Activated CD4-positive, alpha-beta T cell treated with anti-CD3 and anti-CD28 coated beads, Interleukin-2, amount 10 ng/mL, durations not matched to agents 7 days and 5 days (primary cell): ENCODE measurements around the gene JAK1. TPM values are rescaled to one million over a fixed set of nuclear protein-coding genes. Genes with fewer than 3 reads are reported as not detected.
A peak's percentile ranks its signal among the peaks of the same experiment; 100 is the strongest.

Experiments
- CTCF ChIA-PET: fragments of 350-600 bp; sonication (Branson Sonifier 250); formaldehyde crosslinking; loops from one replicate; lab custom pipeline; 2021; ENCODE audit warnings: antibody characterized with exemption; lab: Charles Lee
- POLR2A ChIA-PET: fragments of 350-600 bp; sonication (Branson Sonifier 250); formaldehyde crosslinking; loops from one replicate; lab custom pipeline; 2021; ENCODE audit warnings: antibody characterized with exemption; lab: Charles Lee
- DNase-seq: peaks from one replicate; pipeline ENCODE4 v3.0.0-alpha.2; 2020
- H3K27ac Mint-ChIP-seq: one replicate; pipeline ENCODE4 v1.8.0; 2021; ENCODE audit warnings: mild to moderate bottlenecking, moderate library complexity, mixed read lengths
- H3K27me3 Mint-ChIP-seq: one replicate; pipeline ENCODE4 v1.8.0; 2021; ENCODE audit warnings: mixed read lengths
- H3K36me3 Mint-ChIP-seq: one replicate; pipeline ENCODE4 v1.8.0; 2021; ENCODE audit warnings: low read depth, mixed read lengths
- H3K4me1 Mint-ChIP-seq: one replicate; pipeline ENCODE4 v1.8.0; 2021; ENCODE audit warnings: mixed read lengths
- H3K4me3 Mint-ChIP-seq: one replicate; pipeline ENCODE4 v1.8.0; 2021; ENCODE audit warnings: mild to moderate bottlenecking, moderate library complexity, mixed read lengths
- H3K9me3 Mint-ChIP-seq: one replicate; pipeline ENCODE4 v1.8.0; 2021; ENCODE audit warnings: mixed read lengths
- total RNA-seq, 2 experiments: library from RNA; stranded (reverse); gene quantifications; one replicate each; pipeline ENCODE4 v1.2.3, GENCODE V29; 2021

The JAK1 gene
- total RNA-seq, 2 experiments from 2014 or later: 198 to 212 TPM

DNA sequence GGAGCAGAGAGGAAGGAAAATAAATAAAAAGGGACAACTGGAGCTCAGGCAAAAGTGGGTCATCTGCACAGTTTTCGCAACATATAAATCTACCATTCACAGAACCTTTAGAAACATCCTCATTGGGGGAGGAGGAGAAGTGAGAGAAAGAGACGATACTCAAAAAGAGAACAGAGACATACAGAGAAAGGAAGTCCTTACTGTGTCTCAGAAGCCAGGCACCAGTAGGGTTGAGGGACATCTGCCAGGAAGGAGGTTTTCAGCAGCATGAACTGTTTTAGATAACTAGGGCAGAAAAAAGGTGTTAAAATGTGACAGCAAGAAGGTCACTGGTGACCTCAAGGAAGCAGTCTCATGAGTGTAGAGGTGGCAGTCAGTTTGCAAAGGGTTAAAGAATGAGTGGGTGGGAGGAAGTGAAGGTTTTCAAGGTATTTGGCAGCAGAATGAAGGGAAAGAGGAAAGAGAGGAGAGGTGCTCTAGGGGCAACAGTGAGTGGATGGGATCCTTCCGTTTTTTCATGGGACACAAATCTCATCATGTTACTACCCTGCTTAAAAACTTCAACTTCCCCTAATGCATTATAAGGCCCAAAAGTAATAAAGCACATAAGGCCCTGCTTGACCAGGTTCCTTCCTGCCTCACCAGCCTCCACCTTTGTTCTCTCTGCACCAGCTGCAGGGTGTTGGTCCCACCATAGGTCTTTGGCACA lies 9.5 kb downstream of the JAK1 start:
- Mint-ChIP-seq H3K27me3 (no peaks in the 10 kb centered on the region), H3K4me3 (no peak overlapping the region), H3K9me3 (no peaks in the 10 kb centered on the region), H3K27ac (no peak overlapping the region), H3K4me1 (peaks cover 59% of the 10 kb centered on the region), H3K36me3 (peaks cover 9% of the 10 kb centered on the region)
- ChIA-PET POLR2A (no interaction called here), CTCF (interaction anchor here (0.9 kb wide), 2 partner anchors 10 to 17 kb away, joined by 3 to 6 read pairs; no protein-coding TSS in a partner anchor)
- peak; percentile 38 for DNase-seq

DNA sequence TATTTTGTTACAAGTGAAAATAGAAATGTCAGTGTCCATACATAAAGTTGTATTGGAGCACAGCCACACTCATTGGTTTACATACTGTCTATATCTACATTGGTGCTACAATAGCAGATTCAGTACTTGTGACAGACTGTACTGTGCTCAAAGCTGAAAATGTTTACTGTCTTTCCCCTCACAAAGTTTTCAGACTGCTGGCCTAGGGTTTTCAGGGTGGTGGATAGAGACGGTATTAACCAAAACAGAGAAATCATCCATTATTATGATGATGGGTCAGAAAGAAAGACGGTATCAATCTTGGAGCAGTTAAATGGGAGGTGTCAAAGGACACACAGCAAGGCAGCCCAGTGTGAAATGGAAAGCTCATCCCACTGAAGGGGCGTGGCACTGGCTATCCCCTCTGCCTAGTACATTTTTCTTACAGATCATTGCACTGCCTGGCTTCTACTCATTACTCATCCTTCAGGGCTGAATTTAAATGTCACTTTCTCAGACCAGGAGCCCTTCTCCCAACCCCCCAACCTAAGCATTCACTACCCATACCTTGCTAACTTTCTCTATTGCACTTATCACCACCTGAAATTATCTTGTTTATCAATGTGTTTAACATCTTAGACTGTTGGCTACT lies 10.2 kb downstream of the JAK1 start:
- no peaks in the 10 kb centered on the region for H3K9me3 Mint-ChIP-seq
- H3K36me3 Mint-ChIP-seq: peaks cover 6% of the 10 kb centered on the region
- no peak overlapping the region for H3K27ac Mint-ChIP-seq
- H3K4me1 Mint-ChIP-seq: peaks cover 55% of the 10 kb centered on the region
- no peaks in the 10 kb centered on the region for H3K27me3 Mint-ChIP-seq
- ChIA-PET POLR2A (interaction anchor here (0.5 kb wide), 1 partner anchor 1318 kb away, joined by 3 read pairs; no protein-coding TSS in a partner anchor), CTCF (interaction anchor here (0.9 kb wide), 1 partner anchor 9 kb away, joined by 3 read pairs; no protein-coding TSS in a partner anchor)
- no peak overlapping the region for H3K4me3 Mint-ChIP-seq
- no peak for DNase-seq

DNA sequence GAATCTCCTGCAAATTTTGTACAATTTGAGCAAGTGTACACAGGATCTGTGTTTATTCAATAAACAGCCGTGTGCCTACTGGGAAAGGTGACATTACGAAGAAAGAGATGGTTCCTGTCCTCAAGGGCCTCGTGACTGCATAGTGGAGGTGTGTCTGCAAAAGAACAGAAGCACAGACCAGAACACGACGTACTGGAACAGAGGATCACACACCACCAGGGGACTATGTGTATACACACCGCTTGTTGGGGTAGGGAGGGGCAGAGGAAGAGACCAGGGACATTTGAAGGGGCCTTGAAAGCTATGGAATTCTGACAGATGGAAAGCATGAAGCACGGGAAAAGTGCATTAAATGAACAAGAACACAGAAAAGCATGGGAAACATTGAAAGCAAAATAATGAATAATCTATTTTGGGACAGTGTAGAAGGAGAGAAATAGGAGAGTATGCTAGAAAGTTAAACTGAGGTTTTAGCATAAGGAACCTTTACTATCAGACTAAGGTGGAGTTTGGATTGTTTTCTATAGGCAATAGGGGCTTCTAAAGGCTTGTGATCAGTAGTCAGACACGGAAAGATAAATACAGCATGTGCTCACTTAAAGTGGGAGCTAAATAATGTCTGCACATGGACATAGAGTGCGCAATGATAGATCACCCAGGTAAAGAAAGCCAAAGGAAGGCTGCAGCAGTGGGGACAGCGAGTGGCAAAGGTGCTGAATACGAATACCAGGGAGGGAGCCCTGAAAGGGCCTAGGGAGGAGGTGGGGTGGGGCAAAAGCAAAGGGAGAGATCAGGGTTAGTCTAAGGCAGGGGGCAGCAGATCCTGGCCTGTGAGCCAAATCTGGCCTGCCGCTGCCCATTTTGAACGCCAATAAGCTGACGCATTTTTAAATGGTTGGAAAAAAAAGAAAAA lies 11.0 kb downstream of the JAK1 start:
- H3K9me3 Mint-ChIP-seq: no peaks in the 10 kb centered on the region
- peaks cover 2% of the 10 kb centered on the region for H3K36me3 Mint-ChIP-seq
- peaks cover 54% of the 10 kb centered on the region for H3K4me1 Mint-ChIP-seq
- H3K4me3 Mint-ChIP-seq: no peak overlapping the region
- no peak overlapping the region for H3K27ac Mint-ChIP-seq
- POLR2A ChIA-PET: interaction anchor here (0.5 kb wide), 1 partner anchor 1319 kb away, joined by 3 read pairs; no protein-coding TSS in a partner anchor
- CTCF ChIA-PET: interaction anchor here (1.4 kb wide), 1 partner anchor 7 kb away, joined by 4 read pairs; no protein-coding TSS in a partner anchor
- no peak for DNase-seq
- H3K27me3 Mint-ChIP-seq: no peaks in the 10 kb centered on the region

DNA sequence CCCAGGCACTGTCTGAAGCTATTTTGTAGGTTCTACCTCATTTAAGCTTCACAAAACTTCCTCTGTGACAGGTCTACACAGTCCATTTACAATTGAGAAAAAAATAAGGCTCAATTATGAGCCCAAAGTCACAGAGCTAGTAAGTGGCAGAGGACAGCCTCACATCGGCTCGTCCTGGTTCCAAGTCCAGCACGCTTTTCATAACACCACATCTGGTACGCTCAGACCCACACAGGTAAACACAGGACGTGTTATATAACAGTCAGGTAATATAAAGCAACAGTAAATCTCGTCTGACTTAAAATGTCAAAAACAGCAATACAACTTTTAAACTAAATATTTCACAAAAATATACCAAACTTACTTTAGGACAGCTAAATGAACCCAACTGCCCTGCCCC lies 13.1 kb downstream of the JAK1 start:
- H3K4me3 Mint-ChIP-seq: no peak overlapping the region
- peaks cover 52% of the 10 kb centered on the region for H3K4me1 Mint-ChIP-seq
- no peaks in the 10 kb centered on the region for H3K27me3 Mint-ChIP-seq
- DNase-seq: no peak
- no peaks in the 10 kb centered on the region for H3K9me3 Mint-ChIP-seq
- no peak overlapping the region for H3K27ac Mint-ChIP-seq
- CTCF ChIA-PET: interaction anchor here (0.9 kb wide), 1 partner anchor 9 kb away, joined by 4 read pairs; no protein-coding TSS in a partner anchor
- POLR2A ChIA-PET: no interaction called here
- H3K36me3 Mint-ChIP-seq: peaks cover 5% of the 10 kb centered on the region

DNA sequence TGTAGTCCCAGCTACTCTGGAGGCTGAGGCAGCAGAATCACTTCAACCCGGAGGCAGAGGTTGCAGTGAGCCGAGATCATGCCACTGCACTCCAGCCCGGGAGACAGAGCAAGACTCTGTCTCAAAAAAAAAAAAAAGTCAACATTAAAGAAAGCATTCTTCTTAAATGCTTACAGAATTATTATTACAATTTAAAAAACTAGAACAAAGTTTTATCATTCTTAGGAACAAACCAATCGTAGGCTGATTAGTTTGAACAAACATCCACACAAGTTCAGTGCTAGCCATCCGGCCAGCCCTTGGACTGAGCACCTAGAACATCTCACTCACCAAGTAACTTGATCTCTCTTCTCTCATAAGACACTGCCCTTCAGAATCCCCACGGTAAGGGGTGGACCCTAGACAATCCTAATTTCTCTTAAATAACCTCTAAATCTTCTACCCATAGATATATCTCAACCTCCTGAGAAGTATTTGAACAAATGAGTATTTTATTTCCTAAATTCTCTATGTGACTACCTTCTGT lies 16.0 kb downstream of the JAK1 start:
- ChIA-PET CTCF (no interaction called here), POLR2A (no interaction called here)
- no peak overlapping the region for H3K4me3 Mint-ChIP-seq

DNA sequence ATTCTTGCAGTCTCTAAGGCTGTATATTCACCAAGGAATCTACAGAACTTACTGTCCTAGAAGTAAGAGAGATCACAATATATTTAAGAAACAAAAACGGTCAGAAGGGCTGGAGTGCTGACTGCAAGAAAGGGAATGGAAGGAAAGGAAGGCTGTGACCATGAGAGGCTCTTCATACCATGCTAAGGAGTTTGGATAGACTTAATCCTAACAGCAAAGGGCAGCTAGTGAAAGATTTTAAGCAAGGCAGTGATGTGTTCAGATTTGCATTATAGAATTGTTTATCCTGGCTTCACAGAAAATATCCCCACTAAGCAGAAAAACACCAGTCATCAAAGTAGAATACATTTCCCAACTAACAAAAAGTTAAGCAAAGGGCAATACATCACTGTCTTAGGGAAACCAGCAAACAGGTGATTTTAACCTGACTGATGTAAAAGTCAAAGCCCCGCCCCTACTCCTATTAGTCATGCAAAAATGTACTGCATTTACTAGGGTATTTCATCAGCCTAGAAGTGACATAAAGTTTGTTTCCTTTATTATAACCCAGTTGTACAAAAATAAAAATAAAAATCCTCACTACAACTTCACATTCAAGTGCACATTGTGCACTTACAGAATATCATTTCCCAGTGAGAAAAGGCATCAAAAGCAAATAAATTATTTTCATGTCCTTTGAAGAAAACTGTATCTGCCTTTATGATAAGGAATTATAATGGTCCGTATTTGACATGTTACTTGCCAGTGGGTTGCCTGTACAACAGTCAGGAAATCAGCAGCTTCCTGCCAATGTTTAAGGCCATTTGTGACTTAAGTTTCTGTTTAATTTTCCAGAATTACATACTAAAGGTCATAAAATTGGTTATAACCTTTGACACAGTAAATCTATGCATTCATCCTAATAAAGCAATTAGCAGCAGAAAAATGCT lies 17.2 kb downstream of the JAK1 start:
- no peak for DNase-seq
- H3K4me3 Mint-ChIP-seq: no peak overlapping the region
- H3K9me3 Mint-ChIP-seq: no peaks in the 10 kb centered on the region
- ChIA-PET POLR2A (no interaction called here), CTCF (interaction anchor here (0.6 to 1.2 kb wide), 2 partner anchors 12 to 56 kb away, joined by 3 to 4 read pairs; no protein-coding TSS in a partner anchor)
- H3K36me3 Mint-ChIP-seq: peaks cover 8% of the 10 kb centered on the region
- peaks cover 66% of the 10 kb centered on the region for H3K4me1 Mint-ChIP-seq
- H3K27me3 Mint-ChIP-seq: no peaks in the 10 kb centered on the region
- peak overlapping the region; percentile 6 for H3K27ac Mint-ChIP-seq

More for the DNA sequence above, 16.0 kb downstream of the JAK1 start:
- Mint-ChIP-seq H3K4me1 (peaks cover 68% of the 10 kb centered on the region), H3K27me3 (no peaks in the 10 kb centered on the region), H3K27ac (peak overlapping the region; percentile 16), H3K36me3 (peaks cover 5% of the 10 kb centered on the region), H3K9me3 (no peaks in the 10 kb centered on the region)
- no peak for DNase-seq

DNA sequence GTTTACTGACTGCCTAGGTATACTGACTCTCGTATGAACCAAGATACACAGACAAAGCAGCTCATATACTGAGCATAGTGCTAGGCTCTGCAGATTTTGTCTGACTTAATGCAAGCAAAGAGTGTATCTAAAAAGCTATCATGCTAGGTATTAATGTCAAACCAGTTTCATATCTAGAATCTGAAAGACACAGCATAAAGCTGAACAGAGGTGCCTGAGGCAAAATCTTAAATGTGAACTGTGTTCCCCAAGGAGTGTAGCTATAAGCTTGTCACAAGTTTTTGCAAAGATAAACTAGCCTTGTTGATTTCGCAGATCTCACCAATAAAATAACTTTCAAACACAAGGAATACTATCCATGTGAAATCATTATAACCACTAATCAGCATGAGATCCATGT lies 18.1 kb downstream of the JAK1 start:
- Mint-ChIP-seq H3K4me1 (peaks cover 60% of the 10 kb centered on the region), H3K27me3 (no peaks in the 10 kb centered on the region), H3K4me3 (no peak overlapping the region), H3K36me3 (peaks cover 9% of the 10 kb centered on the region), H3K27ac (no peak overlapping the region), H3K9me3 (no peaks in the 10 kb centered on the region)
- CTCF ChIA-PET: no interaction called here
- DNase-seq: no peak
- POLR2A ChIA-PET: interaction anchor here (0.7 kb wide), 1 partner anchor 12 kb away, joined by 3 read pairs; no protein-coding TSS in a partner anchor

DNA sequence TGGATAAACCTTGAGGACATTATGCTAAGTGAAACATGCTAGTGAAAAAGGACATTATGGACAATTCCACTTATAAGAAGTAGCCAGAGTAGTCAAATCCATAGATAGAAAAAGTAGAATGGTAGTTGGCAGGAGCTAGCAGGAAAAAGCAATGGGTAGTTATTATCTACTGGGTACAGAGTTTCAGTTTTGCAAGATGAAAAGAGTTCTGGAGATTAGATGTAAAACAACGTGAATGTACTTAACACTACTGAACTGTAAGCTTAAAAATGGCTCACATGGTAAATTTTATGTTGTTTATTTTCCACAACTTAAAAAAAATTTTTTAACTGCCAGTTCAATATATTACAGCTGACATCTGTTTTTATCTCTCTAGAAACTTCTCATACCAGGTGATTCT lies 19.4 kb downstream of the JAK1 start:
- CTCF ChIA-PET: interaction anchor here (0.6 to 1.5 kb wide), 2 partner anchors 10 to 13 kb away, joined by 3 read pairs; no protein-coding TSS in a partner anchor
- Mint-ChIP-seq H3K36me3 (peaks cover 13% of the 10 kb centered on the region), H3K4me1 (peaks cover 54% of the 10 kb centered on the region), H3K4me3 (no peak overlapping the region), H3K9me3 (no peaks in the 10 kb centered on the region), H3K27ac (no peak overlapping the region), H3K27me3 (no peaks in the 10 kb centered on the region)
- POLR2A ChIA-PET: no interaction called here
- DNase-seq: no peak

DNA sequence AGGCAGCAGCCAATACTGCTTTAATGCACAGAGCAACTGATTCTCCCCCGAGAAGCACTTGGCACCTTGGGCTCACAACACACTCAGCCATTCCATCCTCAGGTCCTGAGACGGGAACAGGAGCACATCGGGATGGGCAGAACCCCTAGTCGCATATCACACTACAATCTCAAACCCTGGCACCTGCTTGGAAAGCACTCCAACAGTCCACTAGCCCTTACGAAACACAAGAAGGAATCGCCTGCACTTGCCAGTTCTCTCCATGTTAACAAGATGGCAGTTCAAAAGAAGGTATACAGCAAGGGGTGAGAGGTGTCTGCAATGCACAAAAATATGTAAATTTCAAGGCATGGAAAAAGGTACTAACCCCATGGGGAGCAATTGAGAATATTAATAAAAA lies 21.4 kb downstream of the JAK1 start:
- Mint-ChIP-seq H3K4me3 (no peak overlapping the region), H3K36me3 (peaks cover 17% of the 10 kb centered on the region), H3K4me1 (peaks cover 54% of the 10 kb centered on the region), H3K27me3 (no peaks in the 10 kb centered on the region), H3K9me3 (no peaks in the 10 kb centered on the region), H3K27ac (no peak overlapping the region)
- no peak for DNase-seq
- ChIA-PET CTCF (no interaction called here), POLR2A (no interaction called here)

DNA sequence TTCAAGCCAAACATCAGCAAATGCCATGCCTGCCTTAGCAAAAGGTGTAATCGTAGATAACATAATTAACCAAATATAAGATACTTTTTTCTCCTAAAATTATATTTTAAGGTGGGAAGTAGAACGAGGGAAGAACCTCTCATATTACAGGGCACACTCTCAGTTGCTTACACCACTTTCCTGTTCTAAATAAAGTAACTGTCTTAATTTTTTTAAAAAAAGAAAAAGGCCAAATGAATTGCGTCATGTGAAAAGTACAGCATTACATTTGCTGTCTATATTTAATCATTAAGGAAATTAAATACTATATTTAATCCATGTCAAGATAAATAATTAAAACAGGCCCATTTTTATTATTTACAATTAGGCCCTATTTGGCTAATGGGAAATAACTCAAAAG lies 23.7 kb downstream of the JAK1 start:
- Mint-ChIP-seq H3K9me3 (peaks cover 2% of the 10 kb centered on the region), H3K27ac (no peak overlapping the region), H3K36me3 (peaks cover 24% of the 10 kb centered on the region), H3K27me3 (no peaks in the 10 kb centered on the region), H3K4me3 (no peak overlapping the region), H3K4me1 (peaks cover 43% of the 10 kb centered on the region)
- ChIA-PET CTCF (no interaction called here), POLR2A (no interaction called here)
- DNase-seq: no peak

DNA sequence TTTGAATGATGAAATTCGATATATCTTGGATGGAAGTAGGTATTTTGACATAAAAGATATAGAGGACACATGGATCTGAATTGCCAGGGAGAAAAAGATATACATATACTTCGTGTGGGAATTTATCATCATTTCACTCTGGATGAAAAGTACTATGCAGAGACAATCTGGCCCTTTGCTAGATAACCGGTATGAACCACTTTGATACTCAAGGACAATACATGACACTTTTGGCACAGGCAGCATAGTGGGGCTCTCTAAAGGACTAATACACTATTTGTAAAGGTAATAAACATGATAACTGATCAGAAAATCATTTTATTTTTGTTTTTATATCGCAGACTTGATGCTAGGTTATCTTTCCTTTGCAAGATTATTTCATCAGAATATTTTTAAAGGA lies 24.2 kb downstream of the JAK1 start:
- CTCF ChIA-PET: interaction anchor here (0.6 kb wide), 1 partner anchor 186 kb away, joined by 3 read pairs; no protein-coding TSS in a partner anchor
- H3K27ac Mint-ChIP-seq: no peak overlapping the region
- no peak for DNase-seq
- peaks cover 2% of the 10 kb centered on the region for H3K9me3 Mint-ChIP-seq
- POLR2A ChIA-PET: no interaction called here
- H3K4me1 Mint-ChIP-seq: peaks cover 41% of the 10 kb centered on the region
- peaks cover 27% of the 10 kb centered on the region for H3K36me3 Mint-ChIP-seq
- H3K27me3 Mint-ChIP-seq: no peaks in the 10 kb centered on the region
- no peak overlapping the region for H3K4me3 Mint-ChIP-seq
